Neuronal stem cell (in vitro differentiated cells): ENCODE measurements around the gene CLN5.
A peak's percentile ranks its signal among the peaks of the same experiment; 100 is the strongest.

Source experiments
- DNase-seq: peaks from one replicate; pipeline ENCODE4 v3.0.0-alpha.2; 2013; ENCODE audit warnings: low spot score
- H2AFZ ChIP-seq: one replicate; pipeline ENCODE4 v1.6.1; 2013; ENCODE audit warnings: mild to moderate bottlenecking, low read length, inconsistent platforms
- H2AK5ac ChIP-seq: 2 replicates; pipeline ENCODE4 v1.6.1; 2013; ENCODE audit warnings: low read depth, mild to moderate bottlenecking, inconsistent platforms, low read length, moderate library complexity, mixed read lengths
- H2BK120ac ChIP-seq: 2 replicates; pipeline ENCODE4 v1.6.1; 2013; ENCODE audit warnings: low read depth, mild to moderate bottlenecking, inconsistent platforms, low read length, moderate library complexity, mixed read lengths
- H2BK12ac ChIP-seq: one replicate; pipeline ENCODE4 v1.6.1; 2013; ENCODE audit warnings: low read length, inconsistent platforms
- H2BK15ac ChIP-seq: 2 replicates; pipeline ENCODE4 v1.6.1; 2013; ENCODE audit warnings: mild to moderate bottlenecking, low read length, inconsistent platforms, mixed read lengths
- H2BK5ac ChIP-seq: one replicate; pipeline ENCODE4 v1.6.1; 2013; ENCODE audit warnings: inconsistent platforms, mild to moderate bottlenecking, low read length, moderate library complexity
- H3K14ac ChIP-seq: one replicate; pipeline ENCODE4 v1.6.1; 2013; ENCODE audit warnings: low read length, inconsistent platforms
- H3K18ac ChIP-seq: 2 replicates; pipeline ENCODE4 v1.6.1; 2013; ENCODE audit warnings: low read length, inconsistent platforms
- H3K23ac ChIP-seq: 2 replicates; pipeline ENCODE4 v1.6.1; 2013; ENCODE audit warnings: low read depth, mild to moderate bottlenecking, mixed read lengths, low read length, inconsistent platforms; ENCODE audit not compliant: poor library complexity
- H3K27ac ChIP-seq: replicated peaks from 3 replicates; pipeline ENCODE4 v1.5.1; 2013; ENCODE audit warnings: low read length, inconsistent platforms
- H3K27me3 ChIP-seq, 3 experiments: 2 replicates each; pipeline ENCODE4 v1.6.1; 2013; ENCODE audit warnings: low read length in 3 of 3, mild to moderate bottlenecking in 2 of 3, inconsistent platforms in 1 of 3, low read depth in 1 of 3, mixed read lengths in 1 of 3, moderate library complexity in 1 of 3; ENCODE audit not compliant: control insufficient read depth in 3 of 3, insufficient read depth in 3 of 3
- H3K36me3 ChIP-seq, 2 donors: replicated peaks in 1 of 2; 2 replicates each; pipeline ENCODE4 v1.6.1; 2013; ENCODE audit warnings: low read length in 2 of 2; ENCODE audit not compliant: control insufficient read depth in 2 of 2, insufficient read depth in 2 of 2
- H3K4ac ChIP-seq: 2 replicates; pipeline ENCODE4 v1.6.1; 2013; ENCODE audit warnings: inconsistent platforms, mild to moderate bottlenecking, low read length, moderate library complexity
- H3K4me1 ChIP-seq, 2 donors: 1 replicate in 1 of 2; 2 replicates in 1 of 2; pipeline ENCODE4 v1.6.1; 2013; ENCODE audit warnings: low read length in 2 of 2, low read depth in 1 of 2; ENCODE audit not compliant: control insufficient read depth in 2 of 2, insufficient read depth in 1 of 2
- H3K4me2 ChIP-seq: one replicate; pipeline ENCODE4 v1.6.1; 2013; ENCODE audit warnings: mild to moderate bottlenecking, low read length, inconsistent platforms; ENCODE audit not compliant: insufficient read depth, poor library complexity, severe bottlenecking
- H3K4me3 ChIP-seq, 2 donors: 2 replicates each; pipeline ENCODE4 v1.5.1; 2013; ENCODE audit warnings: low read length in 2 of 2, mild to moderate bottlenecking in 2 of 2, inconsistent platforms in 1 of 2, moderate library complexity in 1 of 2
- H3K79me1 ChIP-seq: one replicate; pipeline ENCODE4 v1.6.1; 2013; ENCODE audit warnings: low read depth, mild to moderate bottlenecking, inconsistent platforms, low read length, moderate library complexity
- H3K9ac ChIP-seq: one replicate; pipeline ENCODE4 v1.6.1; 2013; ENCODE audit warnings: mild to moderate bottlenecking, low read depth, low read length, inconsistent platforms; ENCODE audit not compliant: poor library complexity
- H3K9me3 ChIP-seq, 2 donors: replicated peaks in 1 of 2; 2 replicates each; pipeline versions ENCODE3 to v1.6.1; 2013; ENCODE audit warnings: low read length in 2 of 2, mild to moderate bottlenecking in 2 of 2, inconsistent platforms in 1 of 2, low read depth in 1 of 2, mixed read lengths in 1 of 2, moderate library complexity in 1 of 2; ENCODE audit not compliant: control insufficient read depth in 2 of 2, insufficient read depth in 1 of 2
- H4K8ac ChIP-seq: one replicate; pipeline ENCODE4 v1.6.1; 2013; ENCODE audit warnings: low read depth, mild to moderate bottlenecking, inconsistent platforms, low read length, moderate library complexity
- H4K91ac ChIP-seq: one replicate; pipeline ENCODE4 v1.6.1; 2013; ENCODE audit warnings: low read length, low read depth, mild to moderate bottlenecking, inconsistent platforms; ENCODE audit not compliant: poor library complexity
- WGBS, 2 donors: extraction: QIAGEN DNeasy Blood & Tissue Kit; methylation state at CpG; one replicate each; pipeline ENCODE4 v1.1.7; 2013; ENCODE audit warnings: missing lambda C conversion rate in 2 of 2, mixed read lengths in 1 of 2; ENCODE audit not compliant: insufficient read length in 2 of 2, insufficient replicate concordance in 1 of 2; ENCODE audit errors: extremely low coverage in 2 of 2; 5-methylcytosine and 5-hydroxymethylcytosine counted together

Gene CLN5

GRCh38 chr13:77026255-77026860, 34.5 kb downstream of the CLN5 start:
- peak overlapping the region; percentile 98 for H2AFZ ChIP-seq
- no peak overlapping the region for H2BK12ac ChIP-seq
- no peak overlapping the region for H2AK5ac ChIP-seq
- H3K18ac ChIP-seq: peak overlapping the region; percentile 99
- peaks cover 0 to 30% of the 10 kb centered on the region in 2 donors for H3K36me3 ChIP-seq
- peak overlapping the region; percentile 96 for H3K27ac ChIP-seq
- H2BK5ac ChIP-seq: peak overlapping the region; percentile 99
- H3K14ac ChIP-seq: no peak overlapping the region
- DNase-seq: peak; percentile 49
- WGBS, 2 donors: no CpG with 5 or more reads among the region's 62 CpGs
- H3K9ac ChIP-seq: peak overlapping the region; percentile 87
- H3K4ac ChIP-seq: peak overlapping the region; percentile 7
- H3K4me2 ChIP-seq: peak overlapping the region; percentile 82
- peak overlapping the region; percentile 65 to 100 for H3K4me3 ChIP-seq
- H4K91ac ChIP-seq: no peak overlapping the region
- H4K8ac ChIP-seq: peak overlapping the region; percentile 1
- peaks cover 5 to 6% of the 10 kb centered on the region in 2 donors for H3K4me1 ChIP-seq
- H2BK120ac ChIP-seq: no peak overlapping the region
- peak overlapping the region; percentile 99 for H3K23ac ChIP-seq
- no peaks in the 10 kb centered on the region for H3K9me3 ChIP-seq
- H3K27me3 ChIP-seq: no peaks in the 10 kb centered on the region
- H3K79me1 ChIP-seq: peaks cover 9% of the 10 kb centered on the region
- peak overlapping the region; percentile 79 for H2BK15ac ChIP-seq

- Histone ChIP-seq H2BK15ac (peak within 1 kb of the TSS; percentile 79), H3K9ac (peak within 1 kb of the TSS; percentile 87), H2BK5ac (peak within 1 kb of the TSS; percentile 99), H3K27ac (peak within 1 kb of the TSS; percentile 96), H4K8ac (peak within 1 kb of the TSS; percentile 1), H4K91ac (no peak within 1 kb of the TSS), H2BK12ac (peak within 1 kb of the TSS; percentile 78), H3K23ac (peak within 1 kb of the TSS; percentile 99), H3K27me3 (no peaks in the 10 kb centered on the region), H3K4me1 (peaks cover 5 to 6% of the 10 kb centered on the region in 2 donors), H3K4ac (peak within 1 kb of the TSS; percentile 7), H2AK5ac (no peak within 1 kb of the TSS), H3K18ac (peak within 1 kb of the TSS; percentile 99), H2AFZ (peak within 1 kb of the TSS; percentile 98), H3K79me1 (peaks cover 9% of the 10 kb centered on the region), H3K14ac (peak within 1 kb of the TSS; percentile 63), H2BK120ac (no peak within 1 kb of the TSS), H3K9me3 (no peaks in the 10 kb centered on the region), H3K4me3 (peak within 1 kb of the TSS; percentile 65 to 100), H3K4me2 (peak within 1 kb of the TSS; percentile 82), H3K36me3 (peaks cover 0 to 23% of the 10 kb centered on the region in 2 donors)
- peak; percentile 88 for DNase-seq
- no CpG with 5 or more reads among the region's 74 CpGs for WGBS, 2 donors
Observed at GRCh38 chr13:77026861-77027621, 35.2 kb downstream of the CLN5 start, which contains the start of gene FBXL3. Gene FBXL3, minus strand, starts transcription at chr13:77027159. Its CDS starts 5,299 bp downstream, at chr13:77021860.

- no peaks in the 10 kb centered on the region for H3K27me3 ChIP-seq
- no peak overlapping the region for H2AK5ac ChIP-seq
- no peaks in the 10 kb centered on the region for H3K9me3 ChIP-seq
- H3K4me2 ChIP-seq: no peak overlapping the region
- no CpG with 5 or more reads among the region's 5 CpGs for WGBS, 2 donors
- peaks cover 4% of the 10 kb centered on the region for H3K79me1 ChIP-seq
- H3K36me3 ChIP-seq: peaks cover 0 to 11% of the 10 kb centered on the region in 2 donors
- no peak overlapping the region for H4K91ac ChIP-seq
- peak overlapping the region; percentile 98 for H2AFZ ChIP-seq
- no peak overlapping the region for H3K27ac ChIP-seq
- H2BK120ac ChIP-seq: no peak overlapping the region
- no peak overlapping the region for H3K9ac ChIP-seq
- peak overlapping the region in 1 of 2 donors; percentile 65 for H3K4me3 ChIP-seq
- no peak overlapping the region for H3K23ac ChIP-seq
- peaks cover 5 to 6% of the 10 kb centered on the region in 2 donors for H3K4me1 ChIP-seq
- H3K4ac ChIP-seq: no peak overlapping the region
- no peak overlapping the region for H2BK5ac ChIP-seq
- H3K14ac ChIP-seq: no peak overlapping the region
- DNase-seq: no peak
- no peak overlapping the region for H2BK12ac ChIP-seq
- no peak overlapping the region for H4K8ac ChIP-seq
- no peak overlapping the region for H3K18ac ChIP-seq
- H2BK15ac ChIP-seq: no peak overlapping the region
Observed at GRCh38 chr13:77028202-77028601, 36.3 kb downstream of the CLN5 start.

GRCh38 chr13:77029436-77029835, 37.6 kb downstream of the CLN5 start:
- H3K4me1 ChIP-seq: peaks cover 5 to 6% of the 10 kb centered on the region in 2 donors

More at GRCh38 chr13:77029436-77029835, 37.6 kb downstream of the CLN5 start:
- Histone ChIP-seq H3K14ac (no peak overlapping the region), H3K18ac (no peak overlapping the region), H3K79me1 (peaks cover 4% of the 10 kb centered on the region), H3K27ac (no peak overlapping the region), H3K4ac (no peak overlapping the region), H3K4me3 (no peak overlapping the region), H3K4me2 (no peak overlapping the region), H2BK12ac (no peak overlapping the region), H3K23ac (no peak overlapping the region), H2AK5ac (no peak overlapping the region), H3K36me3 (peaks cover 0 to 4% of the 10 kb centered on the region in 2 donors), H3K9ac (no peak overlapping the region), H2BK5ac (no peak overlapping the region), H4K8ac (no peak overlapping the region), H4K91ac (no peak overlapping the region), H3K9me3 (no peaks in the 10 kb centered on the region), H2BK15ac (no peak overlapping the region), H2BK120ac (no peak overlapping the region), H2AFZ (no peak overlapping the region), H3K27me3 (no peaks in the 10 kb centered on the region)
- no CpG with 5 or more reads among the region's 1 CpG for WGBS, 2 donors
- DNase-seq: no peak
